ENCODE data around the gene KCTD21.
"Not testable (repeated sequence)": the region's sequence is repeated elsewhere in the genome, so short reads cannot be mapped to it uniquely, and the experiment has no call there.

KCTD21 gene

GRCh38 chr11:78188286-78189173, at the start of gene KCTD21, which contains the start of gene USP35:
TSS of gene KCTD21 (minus strand) at chr11:78188626. CDS start at chr11:78174554, 14,072 bp downstream.
TSS of gene USP35 (plus strand) at chr11:78188919. CDS start at chr11:78196246, 7,327 bp downstream.
- peak; percentile 90 for FAIRE-seq

- no peak for FAIRE-seq
Observed at GRCh38 chr11:78237293-78238046, 49.0 kb upstream of the KCTD21 start.

GRCh38 chr11:78234006-78234405, 45.6 kb upstream of the KCTD21 start:
- no peak for FAIRE-seq

- FAIRE-seq, result not testable (repeated sequence)
Observed at GRCh38 chr11:78233046-78233445, 44.6 kb upstream of the KCTD21 start.

- FAIRE-seq, result no peak
Observed at GRCh38 chr11:78231962-78232501, 43.6 kb upstream of the KCTD21 start.

GRCh38 chr11:78230161-78230877, 41.9 kb upstream of the KCTD21 start:
- FAIRE-seq, result no peak

- FAIRE-seq, result no peak
Observed at GRCh38 chr11:78229106-78229505, 40.7 kb upstream of the KCTD21 start.

- FAIRE-seq, result peak; percentile 11
Observed at GRCh38 chr11:78228467-78228866, 40.0 kb upstream of the KCTD21 start.

GRCh38 chr11:78227921-78228320, 39.5 kb upstream of the KCTD21 start:
- FAIRE-seq, result no peak

GRCh38 chr11:78226684-78227680, 38.6 kb upstream of the KCTD21 start:
- FAIRE-seq, result no peak

- no peak for FAIRE-seq
Observed at GRCh38 chr11:78224906-78225420, 36.5 kb upstream of the KCTD21 start.

- no peak for FAIRE-seq
Observed at GRCh38 chr11:78224506-78224905, 36.1 kb upstream of the KCTD21 start.

- FAIRE-seq, result no peak
Observed at GRCh38 chr11:78223320-78223954, 35.0 kb upstream of the KCTD21 start.

GRCh38 chr11:78222726-78223125, 34.3 kb upstream of the KCTD21 start:
- not testable (repeated sequence) for FAIRE-seq

GRCh38 chr11:78221396-78222315, 33.2 kb upstream of the KCTD21 start:
- no peak for FAIRE-seq

- no peak for FAIRE-seq
Observed at GRCh38 chr11:78220218-78221157, 32.1 kb upstream of the KCTD21 start.

GRCh38 chr11:78219493-78220217, 31.2 kb upstream of the KCTD21 start:
- no peak for FAIRE-seq

Data from G401.6 (cell line).